ENCODE measurements around the gene SDK1.

DNA sequence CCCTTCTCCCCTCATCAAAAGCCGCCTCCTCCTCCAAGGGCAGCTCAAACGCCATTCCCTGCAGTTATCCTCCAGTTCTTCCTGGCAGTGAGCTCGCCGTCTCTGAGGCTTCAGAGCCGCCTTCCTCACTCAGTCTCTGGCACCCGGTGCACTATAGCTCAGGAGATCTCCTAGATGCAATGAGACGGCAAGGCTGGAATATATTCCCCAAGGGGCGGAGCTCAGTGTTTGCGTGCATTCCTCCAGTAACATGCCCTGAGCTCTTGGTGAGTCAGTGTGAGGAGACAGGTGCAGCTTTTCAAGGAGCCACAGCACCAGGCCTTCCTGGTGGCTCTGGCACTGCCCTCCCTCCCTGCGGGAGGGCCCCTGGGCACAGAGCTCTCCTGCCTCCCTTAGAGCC, 868.4 kb downstream of the SDK1 start:
- TF ChIP-seq, protein P1, sequence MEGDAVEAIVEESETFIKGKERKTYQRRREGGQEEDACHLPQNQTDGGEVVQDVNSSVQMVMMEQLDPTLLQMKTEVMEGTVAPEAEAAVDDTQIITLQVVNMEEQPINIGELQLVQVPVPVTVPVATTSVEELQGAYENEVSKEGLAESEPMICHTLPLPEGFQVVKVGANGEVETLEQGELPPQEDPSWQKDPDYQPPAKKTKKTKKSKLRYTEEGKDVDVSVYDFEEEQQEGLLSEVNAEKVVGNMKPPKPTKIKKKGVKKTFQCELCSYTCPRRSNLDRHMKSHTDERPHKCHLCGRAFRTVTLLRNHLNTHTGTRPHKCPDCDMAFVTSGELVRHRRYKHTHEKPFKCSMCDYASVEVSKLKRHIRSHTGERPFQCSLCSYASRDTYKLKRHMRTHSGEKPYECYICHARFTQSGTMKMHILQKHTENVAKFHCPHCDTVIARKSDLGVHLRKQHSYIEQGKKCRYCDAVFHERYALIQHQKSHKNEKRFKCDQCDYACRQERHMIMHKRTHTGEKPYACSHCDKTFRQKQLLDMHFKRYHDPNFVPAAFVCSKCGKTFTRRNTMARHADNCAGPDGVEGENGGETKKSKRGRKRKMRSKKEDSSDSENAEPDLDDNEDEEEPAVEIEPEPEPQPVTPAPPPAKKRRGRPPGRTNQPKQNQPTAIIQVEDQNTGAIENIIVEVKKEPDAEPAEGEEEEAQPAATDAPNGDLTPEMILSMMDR (IDR thresholded peaks at IDR 0.05), result no peak
- no peak for TF ChIP-seq POLR2A (IDR thresholded peaks at IDR 0.05)
